Fibroblast of mammary gland (primary cell): ENCODE measurements around the gene RACGAP1.

Experiments used
- DNase-seq: peaks from one replicate; pipeline ENCODE4 v3.0.0-alpha.2; 2010; ENCODE audit warnings: low read depth
- H3K4me3 ChIP-seq: 2 replicates; pipeline ENCODE4 v1.5.1; 2011; ENCODE audit warnings: low read depth, mild to moderate bottlenecking, low read length, moderate library complexity; ENCODE audit not compliant: control insufficient read depth
- CTCF ChIP-seq: conservative IDR thresholded peaks from 2 replicates; pipeline ENCODE4 v1.5.1; 2011; ENCODE audit warnings: low read depth, low read length, inconsistent platforms; ENCODE audit not compliant: control insufficient read depth, insufficient read depth

RACGAP1 gene

DNA sequence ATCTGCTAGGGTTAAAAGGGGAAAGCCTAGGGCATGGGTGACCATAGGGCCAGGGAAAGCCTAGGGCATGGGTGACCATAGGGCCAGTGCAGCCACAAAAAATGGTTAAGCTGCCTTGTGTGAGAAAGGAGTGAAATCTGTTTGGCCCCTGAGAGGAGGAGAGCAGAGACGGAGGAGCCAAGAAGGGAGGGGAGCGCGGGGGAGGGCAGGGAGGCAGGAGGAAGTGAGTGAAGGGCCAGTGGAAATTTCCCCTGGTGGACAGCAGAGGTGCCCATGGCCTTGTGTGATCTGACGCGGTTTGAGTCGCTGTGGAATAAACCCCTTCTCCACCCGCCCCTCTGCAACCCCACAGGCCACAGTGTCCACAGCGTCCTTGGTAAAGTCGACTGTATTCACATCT lies 53.2 kb downstream of the RACGAP1 start:
- no peak for TF ChIP-seq CTCF
- DNase-seq, result no peak
- no peak overlapping the region for H3K4me3 ChIP-seq

- TF ChIP-seq CTCF, result no peak
- no peak overlapping the region for H3K4me3 ChIP-seq
- no peak for DNase-seq
Measured at GRCh38 chr12:49971141-49971540, 54.2 kb downstream of the RACGAP1 start.

GRCh38 chr12:49970658-49971057 lies 54.6 kb downstream of the RACGAP1 start:
- no peak overlapping the region for H3K4me3 ChIP-seq
- no peak for TF ChIP-seq CTCF
- DNase-seq, result no peak

DNA sequence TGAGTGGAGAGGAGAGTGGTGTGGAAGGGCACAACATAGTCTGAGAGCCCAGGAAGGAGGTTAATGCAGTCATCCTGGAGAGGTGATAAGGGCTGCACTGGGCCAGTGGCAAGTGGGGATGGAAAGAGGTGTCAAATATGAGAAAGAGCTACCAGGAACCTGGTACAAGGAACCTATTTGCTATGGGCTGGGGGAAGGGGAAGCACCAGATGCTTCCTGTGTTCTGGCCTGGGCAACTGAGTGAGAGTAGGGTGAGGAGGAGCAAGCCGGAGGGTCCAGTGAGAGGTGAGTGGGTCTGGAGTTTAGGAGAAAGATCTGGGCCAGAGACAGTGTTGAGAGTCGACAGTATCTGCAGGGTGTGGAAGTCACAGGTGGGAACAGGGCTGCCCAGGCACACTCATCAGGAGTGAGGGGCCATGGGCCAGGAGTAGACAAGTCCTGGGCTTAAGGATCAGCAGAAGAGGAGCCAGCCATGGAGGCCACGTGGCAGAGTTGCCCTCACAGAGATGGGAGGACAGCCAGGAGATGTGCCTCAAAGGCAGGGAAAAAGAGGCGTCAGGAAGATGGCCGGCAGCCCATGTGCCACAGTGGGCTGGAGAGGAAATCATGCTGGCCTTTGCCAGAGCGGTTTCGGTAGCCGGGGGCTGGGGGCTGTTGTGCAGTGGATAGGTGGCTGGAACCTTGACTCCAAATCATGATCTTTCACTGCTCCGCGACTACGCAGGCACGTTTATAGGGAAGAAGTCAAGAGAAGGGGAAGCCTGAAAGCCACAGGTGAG lies 55.5 kb downstream of the RACGAP1 start:
- no peak for DNase-seq
- no peak overlapping the region for H3K4me3 ChIP-seq
- TF ChIP-seq CTCF, result no peak

- no peak overlapping the region for H3K4me3 ChIP-seq
- TF ChIP-seq CTCF, result no peak
- DNase-seq, result no peak
Measured at GRCh38 chr12:49969027-49969426, 56.3 kb downstream of the RACGAP1 start.

GRCh38 chr12:49968471-49968870 lies 56.8 kb downstream of the RACGAP1 start:
- TF ChIP-seq CTCF, result no peak
- no peak overlapping the region for H3K4me3 ChIP-seq
- DNase-seq, result no peak
